Measurements from ENCODE around the gene COL21A1. TPM values are rescaled to one million over a fixed set of nuclear protein-coding genes. Genes with fewer than 3 reads are reported as not detected.

Gene COL21A1
- total RNA-seq, 1 donor from 2014 or later: 16.7 TPM

- no peak for DNase-seq (ENCODE audit: extremely low spot score in 2 of 2)
- Histone ChIP-seq H3K36me3 (no peaks in the 10 kb centered on the region), H3K4me3 (no peak overlapping the region), H3K27me3 (no peaks in the 10 kb centered on the region), H3K27ac (no peak overlapping the region), H3K9me3 (no peaks in the 10 kb centered on the region), H3K4me1 (no peaks in the 10 kb centered on the region)
- TF ChIP-seq CTCF (IDR thresholded peaks at IDR 0.05): no peak
- TF ChIP-seq POLR2AphosphoS5 (IDR thresholded peaks at IDR 0.05; ENCODE audit: insufficient read depth in 1 of 2, low read depth in 1 of 2): no peak
- TF ChIP-seq POLR2A (IDR thresholded peaks at IDR 0.05): no peak
- intact Hi-C loops (cut with DNase I): no loop called here
Measured at GRCh38 chr6:56043076-56043475, 204.3 kb downstream of the COL21A1 start.

GRCh38 chr6:56041591-56041990 lies 205.8 kb downstream of the COL21A1 start:
- no peak for TF ChIP-seq POLR2AphosphoS5 (IDR thresholded peaks at IDR 0.05; ENCODE audit: insufficient read depth in 1 of 2, low read depth in 1 of 2)
- no peak for TF ChIP-seq CTCF (IDR thresholded peaks at IDR 0.05)
- TF ChIP-seq POLR2A (IDR thresholded peaks at IDR 0.05): no peak
- no peak overlapping the region for H3K27ac ChIP-seq
- H3K4me3 ChIP-seq: no peak overlapping the region
- H3K9me3 ChIP-seq: no peaks in the 10 kb centered on the region
- no peaks in the 10 kb centered on the region for H3K36me3 ChIP-seq
- H3K27me3 ChIP-seq: no peaks in the 10 kb centered on the region
- no peak for DNase-seq (ENCODE audit: extremely low spot score in 2 of 2)
- intact Hi-C loops (cut with DNase I): no loop called here
- H3K4me1 ChIP-seq: no peaks in the 10 kb centered on the region

GRCh38 chr6:56040889-56041301 lies 206.5 kb downstream of the COL21A1 start:
- no peaks in the 10 kb centered on the region for H3K27me3 ChIP-seq

GRCh38 chr6:56040223-56040622 lies 207.2 kb downstream of the COL21A1 start:
- DNase-seq (ENCODE audit: extremely low spot score in 2 of 2): no peak
- intact Hi-C loops (cut with DNase I): no loop called here
- TF ChIP-seq POLR2AphosphoS5 (IDR thresholded peaks at IDR 0.05; ENCODE audit: insufficient read depth in 1 of 2, low read depth in 1 of 2) (no peak), CTCF (IDR thresholded peaks at IDR 0.05) (no peak)
- Histone ChIP-seq H3K4me3 (no peak overlapping the region), H3K27ac (no peak overlapping the region), H3K36me3 (no peaks in the 10 kb centered on the region), H3K27me3 (no peaks in the 10 kb centered on the region), H3K4me1 (no peaks in the 10 kb centered on the region), H3K9me3 (no peaks in the 10 kb centered on the region)

More at GRCh38 chr6:56040889-56041301, 206.5 kb downstream of the COL21A1 start:
- intact Hi-C loops (cut with DNase I): no loop called here
- no peak overlapping the region for H3K4me3 ChIP-seq
- TF ChIP-seq CTCF (IDR thresholded peaks at IDR 0.05): no peak
- no peak for TF ChIP-seq POLR2A (IDR thresholded peaks at IDR 0.05)
- TF ChIP-seq POLR2AphosphoS5 (IDR thresholded peaks at IDR 0.05; ENCODE audit: insufficient read depth in 1 of 2, low read depth in 1 of 2): no peak
- H3K36me3 ChIP-seq: no peaks in the 10 kb centered on the region
- no peaks in the 10 kb centered on the region for H3K4me1 ChIP-seq
- H3K9me3 ChIP-seq: no peaks in the 10 kb centered on the region
- DNase-seq (ENCODE audit: extremely low spot score in 2 of 2): no peak
- no peak overlapping the region for H3K27ac ChIP-seq

- Histone ChIP-seq H3K4me1 (no peaks in the 10 kb centered on the region), H3K27ac (no peak overlapping the region), H3K4me3 (no peak overlapping the region), H3K9me3 (no peaks in the 10 kb centered on the region), H3K36me3 (no peaks in the 10 kb centered on the region), H3K27me3 (no peaks in the 10 kb centered on the region)
- intact Hi-C loops (cut with DNase I): no loop called here
- no peak for DNase-seq (ENCODE audit: extremely low spot score in 2 of 2)
- TF ChIP-seq CTCF (IDR thresholded peaks at IDR 0.05): no peak
- TF ChIP-seq POLR2AphosphoS5 (IDR thresholded peaks at IDR 0.05; ENCODE audit: insufficient read depth in 1 of 2, low read depth in 1 of 2): no peak
- TF ChIP-seq POLR2A (IDR thresholded peaks at IDR 0.05): no peak
Measured at GRCh38 chr6:56038764-56039163, 208.6 kb downstream of the COL21A1 start.

All from vagina (tissue), 2 donors.